ENCODE measurements around the gene PIEZO1. TPM values are rescaled to one million over a fixed set of nuclear protein-coding genes. Genes with fewer than 3 reads are reported as not detected.

Gene PIEZO1
- total and polyA plus RNA-seq, 9 of the 15 experiments (the other 6 are each of a cell fraction or from before 2014, with no cell fraction given) = 3.6 to 432 (median 131) TPM

DNA sequence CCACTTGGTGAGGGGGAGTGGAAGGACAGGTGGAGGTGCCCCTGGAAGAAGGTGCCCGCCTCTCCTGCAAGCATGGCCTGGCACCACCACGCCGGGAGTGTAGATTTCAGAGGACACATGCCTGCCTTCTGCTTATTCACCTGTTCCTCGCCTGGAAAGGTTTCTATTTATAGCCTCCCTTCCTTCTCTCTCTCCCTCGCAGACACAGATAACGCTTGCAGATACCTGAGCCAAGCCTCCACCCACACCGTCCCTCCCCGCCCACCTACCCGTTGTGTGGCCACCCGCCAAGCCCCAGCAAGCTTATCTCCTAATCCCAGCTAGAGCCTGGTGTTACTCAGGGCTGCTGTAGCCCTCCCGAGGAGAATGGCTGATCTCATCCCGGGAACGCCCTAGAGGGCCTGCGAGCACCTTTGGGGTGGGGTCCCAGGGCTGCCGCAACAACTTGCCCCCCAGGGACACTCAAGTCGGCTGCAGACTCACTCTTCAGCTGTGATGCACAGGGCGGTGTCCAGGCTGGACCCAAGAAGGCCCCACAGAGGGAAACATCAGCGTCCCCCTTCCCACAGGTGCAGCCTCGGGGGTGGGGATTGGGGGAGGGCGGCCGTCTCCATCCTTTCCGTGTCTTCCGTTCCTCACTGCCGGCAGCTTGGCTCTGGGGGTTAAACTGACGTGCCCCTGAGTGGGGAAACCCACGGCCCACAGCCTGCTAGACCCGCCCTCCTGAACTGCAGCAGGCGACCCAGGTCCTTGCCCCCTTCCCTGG is 96.8 kb downstream of the PIEZO1 start (continued):
- TF ChIP-seq, protein P1, sequence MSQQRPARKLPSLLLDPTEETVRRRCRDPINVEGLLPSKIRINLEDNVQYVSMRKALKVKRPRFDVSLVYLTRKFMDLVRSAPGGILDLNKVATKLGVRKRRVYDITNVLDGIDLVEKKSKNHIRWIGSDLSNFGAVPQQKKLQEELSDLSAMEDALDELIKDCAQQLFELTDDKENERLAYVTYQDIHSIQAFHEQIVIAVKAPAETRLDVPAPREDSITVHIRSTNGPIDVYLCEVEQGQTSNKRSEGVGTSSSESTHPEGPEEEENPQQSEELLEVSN (IDR thresholded peaks at IDR 0.05; ENCODE audit: borderline replicate concordance in 1 of 2, extremely low read depth in 1 of 2, insufficient read depth in 1 of 2, insufficient read length in 1 of 2, low read depth in 1 of 2, low read length in 1 of 2, poor library complexity in 1 of 2, severe bottlenecking in 1 of 2) = peak in 1 of 2 experiments; percentile 44
- TF ChIP-seq MECOM (CRISPR knock-in tag; IDR thresholded peaks at IDR 0.05) = peak; percentile 80; the same call in 1 of the 2 replicates
- TF ChIP-seq TBP (optimal IDR thresholded peaks at IDR 0.05; ENCODE audit: low read depth, low read length) = peak; percentile 38
- no peak for TF ChIP-seq ZC3H8 (IDR thresholded peaks at IDR 0.05)
- no peak for TF ChIP-seq PHB (CRISPR knock-in tag; IDR thresholded peaks at IDR 0.05)
- TF ChIP-seq RBM34 (IDR thresholded peaks at IDR 0.05; ENCODE audit: borderline replicate concordance, insufficient read depth, low read length) = no peak
- TF ChIP-seq, protein P2, sequence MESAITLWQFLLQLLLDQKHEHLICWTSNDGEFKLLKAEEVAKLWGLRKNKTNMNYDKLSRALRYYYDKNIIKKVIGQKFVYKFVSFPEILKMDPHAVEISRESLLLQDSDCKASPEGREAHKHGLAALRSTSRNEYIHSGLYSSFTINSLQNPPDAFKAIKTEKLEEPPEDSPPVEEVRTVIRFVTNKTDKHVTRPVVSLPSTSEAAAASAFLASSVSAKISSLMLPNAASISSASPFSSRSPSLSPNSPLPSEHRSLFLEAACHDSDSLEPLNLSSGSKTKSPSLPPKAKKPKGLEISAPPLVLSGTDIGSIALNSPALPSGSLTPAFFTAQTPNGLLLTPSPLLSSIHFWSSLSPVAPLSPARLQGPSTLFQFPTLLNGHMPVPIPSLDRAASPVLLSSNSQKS (CRISPR knock-in tag; IDR thresholded peaks at IDR 0.05) = no peak
- TF ChIP-seq ZNF75A (CRISPR knock-in tag; IDR thresholded peaks at IDR 0.05) = no peak
- TF ChIP-seq FUS (optimal IDR thresholded peaks at IDR 0.05; ENCODE audit: low read depth, low read length) = no peak
- peak; percentile 89 for TF ChIP-seq CREM (IDR thresholded peaks at IDR 0.05; ENCODE audit: low read depth)
- TF ChIP-seq, protein P3, sequence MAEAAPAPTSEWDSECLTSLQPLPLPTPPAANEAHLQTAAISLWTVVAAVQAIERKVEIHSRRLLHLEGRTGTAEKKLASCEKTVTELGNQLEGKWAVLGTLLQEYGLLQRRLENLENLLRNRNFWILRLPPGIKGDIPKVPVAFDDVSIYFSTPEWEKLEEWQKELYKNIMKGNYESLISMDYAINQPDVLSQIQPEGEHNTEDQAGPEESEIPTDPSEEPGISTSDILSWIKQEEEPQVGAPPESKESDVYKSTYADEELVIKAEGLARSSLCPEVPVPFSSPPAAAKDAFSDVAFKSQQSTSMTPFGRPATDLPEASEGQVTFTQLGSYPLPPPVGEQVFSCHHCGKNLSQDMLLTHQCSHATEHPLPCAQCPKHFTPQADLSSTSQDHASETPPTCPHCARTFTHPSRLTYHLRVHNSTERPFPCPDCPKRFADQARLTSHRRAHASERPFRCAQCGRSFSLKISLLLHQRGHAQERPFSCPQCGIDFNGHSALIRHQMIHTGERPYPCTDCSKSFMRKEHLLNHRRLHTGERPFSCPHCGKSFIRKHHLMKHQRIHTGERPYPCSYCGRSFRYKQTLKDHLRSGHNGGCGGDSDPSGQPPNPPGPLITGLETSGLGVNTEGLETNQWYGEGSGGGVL (CRISPR knock-in tag; IDR thresholded peaks at IDR 0.05) = no peak
- TF ChIP-seq, protein P4, sequence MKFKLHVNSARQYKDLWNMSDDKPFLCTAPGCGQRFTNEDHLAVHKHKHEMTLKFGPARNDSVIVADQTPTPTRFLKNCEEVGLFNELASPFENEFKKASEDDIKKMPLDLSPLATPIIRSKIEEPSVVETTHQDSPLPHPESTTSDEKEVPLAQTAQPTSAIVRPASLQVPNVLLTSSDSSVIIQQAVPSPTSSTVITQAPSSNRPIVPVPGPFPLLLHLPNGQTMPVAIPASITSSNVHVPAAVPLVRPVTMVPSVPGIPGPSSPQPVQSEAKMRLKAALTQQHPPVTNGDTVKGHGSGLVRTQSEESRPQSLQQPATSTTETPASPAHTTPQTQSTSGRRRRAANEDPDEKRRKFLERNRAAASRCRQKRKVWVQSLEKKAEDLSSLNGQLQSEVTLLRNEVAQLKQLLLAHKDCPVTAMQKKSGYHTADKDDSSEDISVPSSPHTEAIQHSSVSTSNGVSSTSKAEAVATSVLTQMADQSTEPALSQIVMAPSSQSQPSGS (CRISPR knock-in tag; IDR thresholded peaks at IDR 0.05) = no peak
- TF ChIP-seq, protein P5, sequence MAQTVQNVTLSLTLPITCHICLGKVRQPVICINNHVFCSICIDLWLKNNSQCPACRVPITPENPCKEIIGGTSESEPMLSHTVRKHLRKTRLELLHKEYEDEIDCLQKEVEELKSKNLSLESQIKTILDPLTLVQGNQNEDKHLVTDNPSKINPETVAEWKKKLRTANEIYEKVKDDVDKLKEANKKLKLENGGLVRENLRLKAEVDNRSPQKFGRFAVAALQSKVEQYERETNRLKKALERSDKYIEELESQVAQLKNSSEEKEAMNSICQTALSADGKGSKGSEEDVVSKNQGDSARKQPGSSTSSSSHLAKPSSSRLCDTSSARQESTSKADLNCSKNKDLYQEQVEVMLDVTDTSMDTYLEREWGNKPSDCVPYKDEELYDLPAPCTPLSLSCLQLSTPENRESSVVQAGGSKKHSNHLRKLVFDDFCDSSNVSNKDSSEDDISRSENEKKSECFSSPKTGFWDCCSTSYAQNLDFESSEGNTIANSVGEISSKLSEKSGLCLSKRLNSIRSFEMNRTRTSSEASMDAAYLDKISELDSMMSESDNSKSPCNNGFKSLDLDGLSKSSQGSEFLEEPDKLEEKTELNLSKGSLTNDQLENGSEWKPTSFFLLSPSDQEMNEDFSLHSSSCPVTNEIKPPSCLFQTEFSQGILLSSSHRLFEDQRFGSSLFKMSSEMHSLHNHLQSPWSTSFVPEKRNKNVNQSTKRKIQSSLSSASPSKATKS (CRISPR knock-in tag; IDR thresholded peaks at IDR 0.05) = no peak
- no peak for TF ChIP-seq NCOA2 (IDR thresholded peaks at IDR 0.05; ENCODE audit: partially characterized antibody in 2 of 2)
- TF ChIP-seq, protein P6, sequence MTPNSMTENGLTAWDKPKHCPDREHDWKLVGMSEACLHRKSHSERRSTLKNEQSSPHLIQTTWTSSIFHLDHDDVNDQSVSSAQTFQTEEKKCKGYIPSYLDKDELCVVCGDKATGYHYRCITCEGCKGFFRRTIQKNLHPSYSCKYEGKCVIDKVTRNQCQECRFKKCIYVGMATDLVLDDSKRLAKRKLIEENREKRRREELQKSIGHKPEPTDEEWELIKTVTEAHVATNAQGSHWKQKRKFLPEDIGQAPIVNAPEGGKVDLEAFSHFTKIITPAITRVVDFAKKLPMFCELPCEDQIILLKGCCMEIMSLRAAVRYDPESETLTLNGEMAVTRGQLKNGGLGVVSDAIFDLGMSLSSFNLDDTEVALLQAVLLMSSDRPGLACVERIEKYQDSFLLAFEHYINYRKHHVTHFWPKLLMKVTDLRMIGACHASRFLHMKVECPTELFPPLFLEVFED (CRISPR knock-in tag; conservative IDR thresholded peaks at IDR 0.05) = no peak
- TF ChIP-seq MEF2D (tag; conservative IDR thresholded peaks at IDR 0.05; ENCODE audit: low read depth) = peak; percentile 99
- 0 out of 4 replicates have a peak, but pooled peaks of 1 of the 2 experiments have one; percentile 22 for TF ChIP-seq ETV6 (IDR thresholded peaks at IDR 0.05; ENCODE audit: borderline replicate concordance in 1 of 2, low read depth in 2 of 2, low read length in 1 of 2)
- TF ChIP-seq ETV6 (CRISPR knock-in tag; IDR thresholded peaks at IDR 0.05; ENCODE audit: borderline replicate concordance) = no peak
